ENCODE data around the gene ASPHD1.

DNA sequence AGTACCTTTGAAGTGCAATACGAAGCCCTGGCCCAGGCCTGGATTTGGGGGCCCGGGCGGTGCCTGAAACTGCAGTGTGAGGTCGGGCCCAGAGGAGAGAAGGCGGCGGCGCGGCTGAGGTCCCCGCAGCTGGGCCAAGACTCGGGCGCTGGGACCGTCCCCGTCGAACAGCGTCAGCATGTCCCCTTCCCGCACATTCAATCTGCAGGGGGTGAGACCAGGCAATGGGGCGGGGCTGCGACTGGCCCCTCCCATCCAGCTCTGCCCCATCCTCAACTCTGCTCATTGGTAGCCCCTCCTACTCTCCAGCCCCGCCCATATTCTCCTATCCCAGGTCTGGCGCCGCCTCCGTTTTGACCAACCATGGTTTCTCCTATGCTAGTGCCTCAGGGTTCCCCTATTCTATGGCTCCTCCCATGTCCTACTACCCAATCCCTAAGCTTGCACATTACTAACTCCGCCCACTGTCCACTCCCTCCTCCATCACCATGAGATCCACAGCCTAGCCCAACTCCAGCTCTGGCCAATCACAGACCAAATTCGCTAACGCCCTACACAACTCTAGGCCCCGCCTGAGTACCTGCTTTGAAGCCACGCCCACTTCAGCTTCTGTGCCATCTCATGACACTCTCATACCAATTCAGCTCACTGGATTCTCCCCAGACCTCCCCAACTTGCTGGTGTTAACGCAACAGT lies 22.9 kb upstream of the ASPHD1 start:
- TF ChIP-seq, protein P1, sequence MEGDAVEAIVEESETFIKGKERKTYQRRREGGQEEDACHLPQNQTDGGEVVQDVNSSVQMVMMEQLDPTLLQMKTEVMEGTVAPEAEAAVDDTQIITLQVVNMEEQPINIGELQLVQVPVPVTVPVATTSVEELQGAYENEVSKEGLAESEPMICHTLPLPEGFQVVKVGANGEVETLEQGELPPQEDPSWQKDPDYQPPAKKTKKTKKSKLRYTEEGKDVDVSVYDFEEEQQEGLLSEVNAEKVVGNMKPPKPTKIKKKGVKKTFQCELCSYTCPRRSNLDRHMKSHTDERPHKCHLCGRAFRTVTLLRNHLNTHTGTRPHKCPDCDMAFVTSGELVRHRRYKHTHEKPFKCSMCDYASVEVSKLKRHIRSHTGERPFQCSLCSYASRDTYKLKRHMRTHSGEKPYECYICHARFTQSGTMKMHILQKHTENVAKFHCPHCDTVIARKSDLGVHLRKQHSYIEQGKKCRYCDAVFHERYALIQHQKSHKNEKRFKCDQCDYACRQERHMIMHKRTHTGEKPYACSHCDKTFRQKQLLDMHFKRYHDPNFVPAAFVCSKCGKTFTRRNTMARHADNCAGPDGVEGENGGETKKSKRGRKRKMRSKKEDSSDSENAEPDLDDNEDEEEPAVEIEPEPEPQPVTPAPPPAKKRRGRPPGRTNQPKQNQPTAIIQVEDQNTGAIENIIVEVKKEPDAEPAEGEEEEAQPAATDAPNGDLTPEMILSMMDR (IDR thresholded peaks at IDR 0.05; ENCODE audit: insufficient read depth, low read length): no peak
- no peak for TF ChIP-seq SPI1 (IDR thresholded peaks at IDR 0.05; ENCODE audit: borderline replicate concordance, low read depth)
